Measurements from ENCODE around the gene DNLZ.

GRCh38 chr9:136411378-136411777, 47.8 kb upstream of the DNLZ start:
- TF ChIP-seq POLR2A (IDR thresholded peaks at IDR 0.05): no peak
- no peak for TF ChIP-seq CTCF (IDR thresholded peaks at IDR 0.05)

Measured in thyroid gland (tissue), 4 donors.